ENCODE data around the gene CD47.

- TF ChIP-seq, protein P1, sequence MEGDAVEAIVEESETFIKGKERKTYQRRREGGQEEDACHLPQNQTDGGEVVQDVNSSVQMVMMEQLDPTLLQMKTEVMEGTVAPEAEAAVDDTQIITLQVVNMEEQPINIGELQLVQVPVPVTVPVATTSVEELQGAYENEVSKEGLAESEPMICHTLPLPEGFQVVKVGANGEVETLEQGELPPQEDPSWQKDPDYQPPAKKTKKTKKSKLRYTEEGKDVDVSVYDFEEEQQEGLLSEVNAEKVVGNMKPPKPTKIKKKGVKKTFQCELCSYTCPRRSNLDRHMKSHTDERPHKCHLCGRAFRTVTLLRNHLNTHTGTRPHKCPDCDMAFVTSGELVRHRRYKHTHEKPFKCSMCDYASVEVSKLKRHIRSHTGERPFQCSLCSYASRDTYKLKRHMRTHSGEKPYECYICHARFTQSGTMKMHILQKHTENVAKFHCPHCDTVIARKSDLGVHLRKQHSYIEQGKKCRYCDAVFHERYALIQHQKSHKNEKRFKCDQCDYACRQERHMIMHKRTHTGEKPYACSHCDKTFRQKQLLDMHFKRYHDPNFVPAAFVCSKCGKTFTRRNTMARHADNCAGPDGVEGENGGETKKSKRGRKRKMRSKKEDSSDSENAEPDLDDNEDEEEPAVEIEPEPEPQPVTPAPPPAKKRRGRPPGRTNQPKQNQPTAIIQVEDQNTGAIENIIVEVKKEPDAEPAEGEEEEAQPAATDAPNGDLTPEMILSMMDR (IDR thresholded peaks at IDR 0.05; ENCODE audit: insufficient read depth, low read depth, low read length) = no peak
- no peak for TF ChIP-seq EZH2 (IDR thresholded peaks at IDR 0.05; ENCODE audit: insufficient read depth, low read length)
These were observed 14.3 kb downstream of the CD47 start for GRCh38 chr3:108076564-108076963.

Data from astrocyte (in vitro differentiated cells and primary cell).